ENCODE results near the gene TC2N.

TC2N gene

DNA sequence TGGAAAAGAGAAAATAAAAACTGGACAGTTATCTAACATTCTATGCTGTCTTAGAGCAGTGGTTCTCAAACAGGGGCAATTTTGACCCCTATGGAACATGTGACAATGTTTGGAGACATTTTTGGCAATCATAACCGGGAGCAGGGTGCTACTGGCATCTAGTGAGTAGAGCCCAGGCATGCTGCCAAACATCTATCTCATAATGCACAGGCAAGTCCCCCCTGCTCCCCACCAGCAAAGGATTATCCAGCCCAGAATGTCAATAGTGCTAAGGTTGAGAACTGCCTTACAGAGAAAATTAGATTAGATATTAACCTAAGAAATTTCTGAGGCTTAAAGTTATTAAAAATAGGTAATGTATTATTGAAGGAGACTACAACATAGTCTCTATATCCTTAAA is 112.5 kb downstream of the TC2N start:
- H3K9me3 ChIP-seq (ENCODE audit: low read depth, low read length) = no peaks in the 10 kb centered on the region
- no peaks in the 10 kb centered on the region for H3K36me3 ChIP-seq (ENCODE audit: insufficient read depth, low read length)
- no peak overlapping the region for H3K4me3 ChIP-seq
- no peak for DNase-seq (ENCODE audit: low read depth, low spot score)
- no peak for TF ChIP-seq POLR2AphosphoS5 (IDR thresholded peaks at IDR 0.05; ENCODE audit: borderline replicate concordance, low read depth, low read length)
- TF ChIP-seq EZH2 (IDR thresholded peaks at IDR 0.05) = no peak
- TF ChIP-seq FOXP2 (optimal IDR thresholded peaks at IDR 0.05; ENCODE audit: control extremely low read depth, extremely low read length, insufficient read depth) = no peak
- no peak overlapping the region for H3K27ac ChIP-seq
- H3K9ac ChIP-seq (ENCODE audit: insufficient read length) = no peak overlapping the region

DNA sequence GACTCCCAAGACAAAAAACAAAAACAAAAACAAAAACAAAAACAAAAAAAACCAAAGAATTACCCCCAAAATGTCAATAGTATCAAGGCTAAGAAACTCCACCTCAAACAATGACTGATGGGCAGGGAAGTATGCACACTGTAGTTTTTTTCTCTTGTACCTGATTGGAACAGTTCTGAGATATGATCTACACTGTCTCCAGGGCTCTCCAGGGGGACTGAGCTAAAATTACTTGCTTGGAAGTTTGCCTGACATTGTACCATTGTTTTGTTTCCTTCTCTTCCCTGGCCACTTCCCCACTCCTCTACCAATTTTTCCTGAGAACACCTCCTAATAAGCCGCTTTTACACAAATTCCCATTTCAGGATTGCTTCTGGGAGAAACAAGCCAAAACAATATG is 113.2 kb downstream of the TC2N start:
- no peak for TF ChIP-seq POLR2AphosphoS5 (IDR thresholded peaks at IDR 0.05; ENCODE audit: borderline replicate concordance, low read depth, low read length)
- no peak for TF ChIP-seq FOXP2 (optimal IDR thresholded peaks at IDR 0.05; ENCODE audit: control extremely low read depth, extremely low read length, insufficient read depth)
- no peak for TF ChIP-seq EZH2 (IDR thresholded peaks at IDR 0.05)
- H3K9ac ChIP-seq (ENCODE audit: insufficient read length) = no peak overlapping the region
- H3K4me3 ChIP-seq = no peak overlapping the region
- no peak for DNase-seq (ENCODE audit: low read depth, low spot score)
- H3K9me3 ChIP-seq (ENCODE audit: low read depth, low read length) = no peaks in the 10 kb centered on the region
- no peaks in the 10 kb centered on the region for H3K36me3 ChIP-seq (ENCODE audit: insufficient read depth, low read length)
- no peak overlapping the region for H3K27ac ChIP-seq

GRCh38 chr14:91753501-91754128 is 113.7 kb downstream of the TC2N start:
- Histone ChIP-seq H3K9ac (ENCODE audit: insufficient read length) (no peak overlapping the region), H3K9me3 (ENCODE audit: low read depth, low read length) (no peaks in the 10 kb centered on the region), H3K36me3 (ENCODE audit: insufficient read depth, low read length) (no peaks in the 10 kb centered on the region), H3K27ac (no peak overlapping the region), H3K4me3 (no peak overlapping the region)
- DNase-seq (ENCODE audit: low read depth, low spot score) = no peak
- TF ChIP-seq POLR2AphosphoS5 (IDR thresholded peaks at IDR 0.05; ENCODE audit: borderline replicate concordance, low read depth, low read length) (no peak), EZH2 (IDR thresholded peaks at IDR 0.05) (no peak), FOXP2 (optimal IDR thresholded peaks at IDR 0.05; ENCODE audit: control extremely low read depth, extremely low read length, insufficient read depth) (no peak)

DNA sequence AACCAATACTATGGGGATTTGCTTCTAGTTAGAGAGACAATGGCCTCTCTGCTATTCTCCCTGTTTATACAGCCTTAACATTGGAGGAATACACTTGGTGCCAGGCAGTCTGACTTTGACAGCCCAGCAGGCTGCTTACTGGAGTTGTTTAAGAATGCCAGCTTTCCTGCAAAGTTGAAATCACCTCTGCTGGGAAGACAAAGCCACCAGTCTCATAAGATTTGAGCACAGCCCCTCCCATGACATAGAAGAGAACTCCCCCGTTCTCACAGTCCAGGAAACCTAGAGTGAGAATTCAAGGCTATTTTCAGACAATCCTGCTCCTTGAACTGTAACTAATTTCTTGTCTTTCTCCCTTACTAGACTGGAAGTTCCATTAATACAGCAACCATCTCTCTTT is 114.4 kb downstream of the TC2N start:
- H3K4me3 ChIP-seq = no peak overlapping the region
- TF ChIP-seq POLR2AphosphoS5 (IDR thresholded peaks at IDR 0.05; ENCODE audit: borderline replicate concordance, low read depth, low read length) = no peak

DNA sequence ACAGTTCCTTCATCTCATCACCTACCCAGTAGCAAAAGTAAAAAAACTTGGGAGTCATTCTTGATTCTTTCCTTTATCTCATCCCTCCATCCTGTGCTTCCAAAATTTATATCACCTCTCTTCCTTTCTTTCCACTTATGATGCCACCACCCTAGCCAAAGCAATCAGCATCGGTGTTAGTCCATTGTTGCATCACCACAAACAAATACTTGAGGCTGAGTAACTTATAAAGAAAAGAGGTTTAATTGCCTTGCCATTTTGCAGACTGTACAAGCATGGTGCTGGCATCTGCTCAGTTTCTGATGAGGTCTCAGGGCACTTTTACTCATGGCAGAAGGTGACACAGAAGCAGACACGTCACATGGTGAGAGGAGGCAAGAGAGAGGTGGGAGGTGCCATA is 115.6 kb downstream of the TC2N start:
- TF ChIP-seq EZH2 (IDR thresholded peaks at IDR 0.05) = no peak
- TF ChIP-seq FOXP2 (optimal IDR thresholded peaks at IDR 0.05; ENCODE audit: control extremely low read depth, extremely low read length, insufficient read depth) = no peak
- TF ChIP-seq POLR2AphosphoS5 (IDR thresholded peaks at IDR 0.05; ENCODE audit: borderline replicate concordance, low read depth, low read length) = no peak
- no peaks in the 10 kb centered on the region for H3K36me3 ChIP-seq (ENCODE audit: insufficient read depth, low read length)
- no peak overlapping the region for H3K27ac ChIP-seq
- no peaks in the 10 kb centered on the region for H3K9me3 ChIP-seq (ENCODE audit: low read depth, low read length)
- no peak overlapping the region for H3K9ac ChIP-seq (ENCODE audit: insufficient read length)
- DNase-seq (ENCODE audit: low read depth, low spot score) = no peak
- no peak overlapping the region for H3K4me3 ChIP-seq

More for the DNA sequence above, 114.4 kb downstream of the TC2N start:
- no peak for DNase-seq (ENCODE audit: low read depth, low spot score)
- Histone ChIP-seq H3K9me3 (ENCODE audit: low read depth, low read length) (no peaks in the 10 kb centered on the region), H3K27ac (no peak overlapping the region), H3K36me3 (ENCODE audit: insufficient read depth, low read length) (no peaks in the 10 kb centered on the region), H3K9ac (ENCODE audit: insufficient read length) (no peak overlapping the region)

GRCh38 chr14:91750634-91751198 is 116.6 kb downstream of the TC2N start:
- Histone ChIP-seq H3K9ac (ENCODE audit: insufficient read length) (no peak overlapping the region), H3K4me3 (no peak overlapping the region), H3K27ac (no peak overlapping the region), H3K9me3 (ENCODE audit: low read depth, low read length) (no peaks in the 10 kb centered on the region), H3K36me3 (ENCODE audit: insufficient read depth, low read length) (no peaks in the 10 kb centered on the region)
- TF ChIP-seq EZH2 (IDR thresholded peaks at IDR 0.05) = no peak
- TF ChIP-seq POLR2AphosphoS5 (IDR thresholded peaks at IDR 0.05; ENCODE audit: borderline replicate concordance, low read depth, low read length) = no peak
- no peak for TF ChIP-seq FOXP2 (optimal IDR thresholded peaks at IDR 0.05; ENCODE audit: control extremely low read depth, extremely low read length, insufficient read depth)
- DNase-seq (ENCODE audit: low read depth, low spot score) = no peak

GRCh38 chr14:91749868-91750267 is 117.5 kb downstream of the TC2N start:
- DNase-seq (ENCODE audit: low read depth, low spot score) = no peak

DNA sequence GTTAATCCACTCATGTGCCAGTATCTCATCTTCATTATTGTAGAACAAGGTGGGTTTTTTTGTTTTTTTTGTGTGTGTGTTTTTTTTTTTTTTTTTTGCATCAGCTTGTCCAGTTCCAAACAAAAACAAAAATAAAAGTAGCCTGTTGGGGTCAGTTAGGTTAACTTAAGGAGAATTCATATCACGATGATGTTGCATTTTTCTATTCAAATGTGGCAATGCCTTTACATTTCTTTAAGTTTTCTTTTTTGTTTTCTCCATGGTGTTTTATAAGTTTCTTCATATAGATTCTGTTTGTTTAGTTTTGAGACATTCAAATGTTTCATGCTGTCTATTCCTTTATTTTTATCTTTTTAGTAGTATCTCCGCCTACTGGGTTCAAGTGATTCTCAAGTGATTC is 119.3 kb downstream of the TC2N start:
- no peak for DNase-seq (ENCODE audit: low read depth, low spot score)
- Histone ChIP-seq H3K27ac (no peak overlapping the region), H3K9ac (ENCODE audit: insufficient read length) (no peak overlapping the region), H3K9me3 (ENCODE audit: low read depth, low read length) (no peaks in the 10 kb centered on the region), H3K4me3 (no peak overlapping the region), H3K36me3 (ENCODE audit: insufficient read depth, low read length) (no peaks in the 10 kb centered on the region)
- TF ChIP-seq POLR2AphosphoS5 (IDR thresholded peaks at IDR 0.05; ENCODE audit: borderline replicate concordance, low read depth, low read length) (no peak), FOXP2 (optimal IDR thresholded peaks at IDR 0.05; ENCODE audit: control extremely low read depth, extremely low read length, insufficient read depth) (no peak), EZH2 (IDR thresholded peaks at IDR 0.05) (no peak)

More at GRCh38 chr14:91749868-91750267, 117.5 kb downstream of the TC2N start:
- H3K27ac ChIP-seq = no peak overlapping the region
- H3K36me3 ChIP-seq (ENCODE audit: insufficient read depth, low read length) = no peaks in the 10 kb centered on the region
- no peak overlapping the region for H3K9ac ChIP-seq (ENCODE audit: insufficient read length)
- TF ChIP-seq POLR2AphosphoS5 (IDR thresholded peaks at IDR 0.05; ENCODE audit: borderline replicate concordance, low read depth, low read length) = no peak
- H3K9me3 ChIP-seq (ENCODE audit: low read depth, low read length) = no peaks in the 10 kb centered on the region
- no peak overlapping the region for H3K4me3 ChIP-seq

- DNase-seq (ENCODE audit: low read depth, low spot score) = no peak
- no peak for TF ChIP-seq FOXP2 (optimal IDR thresholded peaks at IDR 0.05; ENCODE audit: control extremely low read depth, extremely low read length, insufficient read depth)
- TF ChIP-seq EZH2 (IDR thresholded peaks at IDR 0.05) = no peak
- TF ChIP-seq POLR2AphosphoS5 (IDR thresholded peaks at IDR 0.05; ENCODE audit: borderline replicate concordance, low read depth, low read length) = no peak
- H3K9ac ChIP-seq (ENCODE audit: insufficient read length) = no peak overlapping the region
- H3K27ac ChIP-seq = no peak overlapping the region
- H3K4me3 ChIP-seq = no peak overlapping the region
- H3K9me3 ChIP-seq (ENCODE audit: low read depth, low read length) = no peaks in the 10 kb centered on the region
- no peaks in the 10 kb centered on the region for H3K36me3 ChIP-seq (ENCODE audit: insufficient read depth, low read length)
Measured at GRCh38 chr14:91745344-91745743, 122.0 kb downstream of the TC2N start.

Data from SK-N-MC (cell line).